SU-DHL-6 (cell line): ENCODE measurements around the gene CSF1R.

Experiments
- CTCF ChIP-seq: fragments of 200-600 bp; sonication (generic); IDR thresholded peaks from one replicate; pipeline ENCODE4 v1.5.1; 2017; ENCODE audit warnings: antibody characterized with exemption, mild to moderate bottlenecking, low read length, moderate library complexity; ENCODE audit not compliant: insufficient read depth, poor library complexity, severe bottlenecking
- EZH2phosphoT487 ChIP-seq: fragments of 200-600 bp; sonication (generic), shearing (Covaris generic); conservative IDR thresholded peaks from 2 replicates; pipeline ENCODE4 v1.6.1; 2018; ENCODE audit warnings: mild to moderate bottlenecking, antibody characterized with exemption, low read length, moderate library complexity, mixed read lengths

DNA sequence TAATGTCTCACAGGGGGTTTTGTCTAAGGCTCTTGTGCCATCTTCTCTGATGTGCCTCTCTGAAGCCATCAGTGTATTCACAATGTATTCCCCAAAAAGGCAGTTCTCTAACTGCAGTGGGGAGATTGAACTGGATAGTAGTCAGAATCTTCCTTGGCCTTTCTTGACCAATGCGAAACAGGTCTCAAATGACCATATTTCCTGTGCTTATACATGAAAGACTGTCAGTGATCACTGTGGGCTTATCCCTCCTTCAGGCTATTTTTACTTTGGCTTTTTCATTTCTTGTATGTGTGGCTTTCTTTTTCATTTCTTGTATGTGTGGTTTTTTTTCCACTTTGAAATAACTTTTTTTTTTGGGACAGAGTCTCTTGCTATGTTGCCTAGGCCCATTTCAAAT, 66.1 kb downstream of the CSF1R start:
- TF ChIP-seq CTCF (no peak), EZH2phosphoT487 (no peak)
